ENCODE results near the gene KLK14.

The KLK14 gene

GRCh38 chr19:51082611-51083010, at the start of gene KLK14:
Gene KLK14 (minus strand): TSS chr19:51082887. CDS start chr19:51082614, 273 bp downstream.
- no peak for ATAC-seq

- no peak for ATAC-seq
These were observed 49.3 kb upstream of the KLK14 start for GRCh38 chr19:51131780-51132680.

- no peak for ATAC-seq
These were observed 47.0 kb upstream of the KLK14 start for GRCh38 chr19:51129716-51130115.

GRCh38 chr19:51128227-51128626, 45.5 kb upstream of the KLK14 start:
- no peak for ATAC-seq

GRCh38 chr19:51127755-51128154, 45.1 kb upstream of the KLK14 start:
- ATAC-seq = peak in 1 of 2 donors; percentile 19

- ATAC-seq = no peak
These were observed 44.3 kb upstream of the KLK14 start for GRCh38 chr19:51127032-51127431.

- no peak for ATAC-seq
These were observed 42.9 kb upstream of the KLK14 start for GRCh38 chr19:51125421-51126075.

GRCh38 chr19:51124729-51125128, 42.0 kb upstream of the KLK14 start, which contains the start of gene SIGLEC9:
Gene SIGLEC9 (plus strand): TSS chr19:51124906. CDS start chr19:51124975, 69 bp downstream.
- ATAC-seq = no peak

- no peak for ATAC-seq
These were observed 41.5 kb upstream of the KLK14 start for GRCh38 chr19:51124216-51124615.

- ATAC-seq = no peak
These were observed 41.1 kb upstream of the KLK14 start for GRCh38 chr19:51123802-51124201.

- peak; percentile 33 to 65 for ATAC-seq
These were observed 40.7 kb upstream of the KLK14 start for GRCh38 chr19:51123381-51123800.

GRCh38 chr19:51122112-51122981, 39.7 kb upstream of the KLK14 start:
- ATAC-seq = no peak

GRCh38 chr19:51121257-51121656, 38.6 kb upstream of the KLK14 start:
- no peak for ATAC-seq

- no peak for ATAC-seq
These were observed 37.5 kb upstream of the KLK14 start for GRCh38 chr19:51120160-51120559.

- ATAC-seq = no peak
These were observed 36.9 kb upstream of the KLK14 start for GRCh38 chr19:51119611-51120010.

- ATAC-seq = no peak
These were observed 36.4 kb upstream of the KLK14 start for GRCh38 chr19:51119101-51119500.

GRCh38 chr19:51116736-51117286, 34.1 kb upstream of the KLK14 start:
- ATAC-seq = no peak

GRCh38 chr19:51114087-51114729, 31.5 kb upstream of the KLK14 start:
- peak; percentile 63 to 78 for ATAC-seq

- ATAC-seq = no peak
These were observed 28.9 kb upstream of the KLK14 start for GRCh38 chr19:51111606-51112005.

GRCh38 chr19:51110666-51110971, 27.9 kb upstream of the KLK14 start:
- no peak for ATAC-seq

- peak; percentile 18 to 25 for ATAC-seq
These were observed 26.1 kb upstream of the KLK14 start for GRCh38 chr19:51108805-51109146.

- peak; percentile 98 for ATAC-seq
These were observed 25.5 kb upstream of the KLK14 start, which contains the start of gene CTU1 for GRCh38 chr19:51108066-51108804. Gene CTU1 (minus strand): TSS chr19:51108409. CDS start chr19:51104569, 3,840 bp downstream.

Measured in activated CD4-positive, CD25-positive, alpha-beta regulatory T cell treated with anti-CD3 and anti-CD28 coated beads, Interleukin-2, amount 50 U/mL, for 24 hours (primary cell).